Thymus (tissue), 11 donors: ENCODE measurements around the gene PAM16. TPM values are rescaled to one million over a fixed set of nuclear protein-coding genes. Genes with fewer than 3 reads are reported as not detected.

ENCODE experiments used
- DNase-seq, 9 donors: peaks; one replicate each; pipeline ENCODE4 v3.0.0-alpha.2; 2013; ENCODE audit warnings: low spot score in 9 of 9, low read depth in 6 of 9, missing footprints in 1 of 9
- H3K27ac ChIP-seq, 2 donors: one replicate each; pipeline ENCODE4 v1.5.1; 2013; ENCODE audit warnings: control low read depth in 1 of 2, low read depth in 1 of 2, low read length in 1 of 2, mild to moderate bottlenecking in 1 of 2, moderate library complexity in 1 of 2
- H3K27me3 ChIP-seq, 2 donors: one replicate each; pipeline ENCODE4 v1.5.1; 2013; ENCODE audit warnings: low read length in 1 of 2; ENCODE audit not compliant: control insufficient read depth in 2 of 2, insufficient read depth in 1 of 2
- H3K36me3 ChIP-seq, 2 donors: one replicate each; pipeline ENCODE4 v1.5.1; 2013; ENCODE audit warnings: low read length in 1 of 2, mild to moderate bottlenecking in 1 of 2, moderate library complexity in 1 of 2; ENCODE audit not compliant: control insufficient read depth in 2 of 2, insufficient read depth in 2 of 2
- H3K4me1 ChIP-seq, 2 donors: one replicate each; pipeline ENCODE4 v1.5.1; 2013; ENCODE audit warnings: low read length in 2 of 2; ENCODE audit not compliant: control insufficient read depth in 2 of 2, insufficient read depth in 2 of 2
- H3K4me3 ChIP-seq, 2 donors: one replicate each; pipeline ENCODE4 v1.5.1; 2013; ENCODE audit warnings: low read length in 2 of 2, control low read depth in 1 of 2, mild to moderate bottlenecking in 1 of 2
- H3K9me3 ChIP-seq, 2 donors: one replicate each; pipeline ENCODE4 v1.5.1; 2013; ENCODE audit warnings: low read length in 1 of 2, mild to moderate bottlenecking in 1 of 2; ENCODE audit not compliant: control insufficient read depth in 2 of 2, insufficient read depth in 1 of 2
- WGBS: extraction: QIAGEN DNeasy Blood & Tissue Kit; methylation state at CpG from one replicate; pipeline ENCODE4 v1.1.7; 2013; 5-methylcytosine and 5-hydroxymethylcytosine counted together
- polyA plus RNA-seq: library from polyadenylated mRNA; stranded (reverse); fragments of 200-250 nt; gene quantifications from one replicate; pipeline ENCODE4 v1.2.3, GENCODE V29; 2013
- total RNA-seq: library from RNA; stranded (reverse); fragments of 120-200 nt; gene quantifications from one replicate; pipeline ENCODE4 v1.2.4, GENCODE V29; 2013
- donor health status: healthy.

PAM16 gene
- total and polyA plus RNA-seq, 2 donors, result 33.2 to 86.9 TPM

GRCh38 chr16:4293822-4294457, 57.2 kb downstream of the PAM16 start:
- H3K9me3 ChIP-seq, result no peaks in the 10 kb centered on the region
- H3K36me3 ChIP-seq, result no peaks in the 10 kb centered on the region
- peaks cover 0 to 9% of the 10 kb centered on the region in 2 donors for H3K27me3 ChIP-seq
- H3K4me1 ChIP-seq, result peaks cover 4 to 32% of the 10 kb centered on the region in 2 donors
- WGBS, result 30% methylated on average over 20 of the region's 20 CpGs
- peak overlapping the region; percentile 37 to 39 for H3K27ac ChIP-seq
- H3K4me3 ChIP-seq, result no peak overlapping the region
- peak in 1 of 9 donors; percentile 54 for DNase-seq

- WGBS, result 78% methylated on average over 14 of the region's 14 CpGs
- DNase-seq, result no peak
- Histone ChIP-seq H3K27ac (no peak overlapping the region), H3K4me3 (no peak overlapping the region), H3K36me3 (no peaks in the 10 kb centered on the region), H3K4me1 (peaks cover 3 to 31% of the 10 kb centered on the region in 2 donors), H3K27me3 (peaks cover 0 to 9% of the 10 kb centered on the region in 2 donors), H3K9me3 (peaks cover 0 to 5% of the 10 kb centered on the region in 2 donors)
Measured at GRCh38 chr16:4293181-4293716, 57.9 kb downstream of the PAM16 start.

- no peak overlapping the region for H3K27ac ChIP-seq
Measured at GRCh38 chr16:4291699-4292098, 59.4 kb downstream of the PAM16 start.

More at GRCh38 chr16:4291699-4292098, 59.4 kb downstream of the PAM16 start:
- Histone ChIP-seq H3K4me1 (peaks cover 5 to 23% of the 10 kb centered on the region in 2 donors), H3K4me3 (no peak overlapping the region), H3K27me3 (peaks cover 0 to 9% of the 10 kb centered on the region in 2 donors), H3K9me3 (peaks cover 0 to 5% of the 10 kb centered on the region in 2 donors), H3K36me3 (no peaks in the 10 kb centered on the region)
- WGBS, result 96% methylated on average over 4 of the region's 4 CpGs
- no peak for DNase-seq

Other genes starting within 250 kb of the PAM16 start
- 1.3 TPM for gene ADCY9, start 234.9 kb downstream of the PAM16 start, total RNA-seq
- gene ADCY9, start 234.9 kb downstream of the PAM16 start, polyA plus RNA-seq, result 2.2 TPM
- 1.4 TPM for gene SRL, start 109.2 kb downstream of the PAM16 start, total RNA-seq
- gene SRL, start 109.2 kb downstream of the PAM16 start, polyA plus RNA-seq, result 1.1 TPM
- 13.0 TPM for gene TFAP4, start 78.3 kb downstream of the PAM16 start, total RNA-seq
- gene TFAP4, start 78.3 kb downstream of the PAM16 start, polyA plus RNA-seq, result 8.7 TPM
- gene GLIS2, start 35.3 kb downstream of the PAM16 start, total RNA-seq, result 0.85 TPM
- 3.0 TPM for gene GLIS2, start 35.3 kb downstream of the PAM16 start, polyA plus RNA-seq
- 1.2 TPM for gene VASN, start 20.5 kb upstream of the PAM16 start, total RNA-seq
- gene VASN, start 20.5 kb upstream of the PAM16 start, polyA plus RNA-seq, result 3.6 TPM
- gene CORO7, start 65.3 kb upstream of the PAM16 start, total RNA-seq, result 21.6 TPM
- 63.7 TPM for gene CORO7, start 65.3 kb upstream of the PAM16 start, polyA plus RNA-seq
- 25.8 TPM for gene DNAJA3, start 74.5 kb upstream of the PAM16 start, total RNA-seq
- gene DNAJA3, start 74.5 kb upstream of the PAM16 start, polyA plus RNA-seq, result 28.4 TPM
- 57.4 TPM for gene NMRAL1, start 123.3 kb upstream of the PAM16 start, total RNA-seq
- gene NMRAL1, start 123.3 kb upstream of the PAM16 start, polyA plus RNA-seq, result 44.9 TPM
- gene HMOX2, start 125.1 kb upstream of the PAM16 start, total RNA-seq, result 54.0 TPM
- gene HMOX2, start 125.1 kb upstream of the PAM16 start, polyA plus RNA-seq, result 38.3 TPM
- 15.7 TPM for gene CDIP1, start 187.5 kb upstream of the PAM16 start, total RNA-seq
- gene CDIP1, start 187.5 kb upstream of the PAM16 start, polyA plus RNA-seq, result 24.9 TPM
- 0.05 TPM for gene C16orf96, start 205.0 kb upstream of the PAM16 start, total RNA-seq
- 0.05 TPM for gene C16orf96, start 205.0 kb upstream of the PAM16 start, polyA plus RNA-seq